HepG2 (cell line): ENCODE results near the gene ZMYND12. TPM values are rescaled to one million over a fixed set of nuclear protein-coding genes. Genes with fewer than 3 reads are reported as not detected.

Experiments
- ATAC-seq: fragments of 200-7000 bp; cut with Tn5 transposase; 3 replicates; pipeline ENCODE4 v1.9.1; 2020; ENCODE audit warnings: mild to moderate bottlenecking, moderate library complexity
- BruUV-seq: library from RNA; stranded (reverse); fragments of 400-500 nt; replicated peaks from 2 replicates; lab custom pipeline; 2021; lab: Mats Ljungman, UMichigan
- CTCF ChIA-PET: fragments of 300-600 bp; formaldehyde crosslinking; extraction: SDS; loops from one replicate; lab custom pipeline; 2021; ENCODE audit warnings: low total read pairs, inconsistent platforms, low intra/inter-chr PET ratio; lab: Yijun Ruan, JAX
- POLR2A ChIA-PET: fragments of 350-600 bp; sonication (Branson Sonifier 250); formaldehyde crosslinking; loops from one replicate; lab custom pipeline; 2020; ENCODE audit warnings: antibody characterized with exemption, inconsistent platforms; lab: Yijun Ruan, JAX
- DNase-seq: peaks from one replicate; pipeline ENCODE4 v3.0.0-alpha.2; 2015; ENCODE audit warnings: low spot score
- FAIRE-seq: peaks from 3 replicates; lab custom pipeline; 2011; peaks lifted over from hg19 to GRCh38; lab: Jason Lieb, UNC
- H2AFZ ChIP-seq: one replicate; pipeline ENCODE4 v1.6.1; 2011; ENCODE audit warnings: low read length, inconsistent platforms
- H3K27ac ChIP-seq: fragments of 300-600 bp; 3 replicates; pipeline ENCODE4 v1.8.0; 2011; ENCODE audit warnings: mixed run types, mild to moderate bottlenecking, mixed read lengths, low read length, inconsistent platforms; ENCODE audit not compliant: insufficient read depth; ENCODE audit errors: extremely low read length
- H3K27me3 ChIP-seq, 2 experiments: fragments of 200-600 bp in 1 of 2; 2 replicates in 1 of 2; 3 replicates in 1 of 2; pipeline versions ENCODE4 v1.6.0 to v1.8.0; 2011; ENCODE audit warnings: low read length in 2 of 2, mild to moderate bottlenecking in 2 of 2, moderate library complexity in 2 of 2, inconsistent platforms in 1 of 2; ENCODE audit not compliant: insufficient read depth in 2 of 2, control insufficient read depth in 1 of 2
- H3K36me3 ChIP-seq, 2 experiments: fragments of 200-600 bp in 1 of 2; replicated peaks in 1 of 2; 2 replicates in 1 of 2; 3 replicates in 1 of 2; pipeline versions ENCODE4 v1.5.1 to v1.8.0; 2011; ENCODE audit warnings: low read length in 2 of 2, inconsistent platforms in 1 of 2; ENCODE audit not compliant: insufficient read depth in 2 of 2, control insufficient read depth in 1 of 2
- H3K4me1 ChIP-seq: 2 replicates; pipeline ENCODE4 v1.5.1; 2012; ENCODE audit warnings: low read length, inconsistent platforms; ENCODE audit not compliant: insufficient read depth
- H3K4me2 ChIP-seq: 2 replicates; pipeline ENCODE4 v1.6.0; 2011; ENCODE audit warnings: low read depth, low read length, inconsistent platforms
- H3K4me3 ChIP-seq, 3 experiments: fragments of 200-600 bp in 1 of 3; sonication (generic), shearing (Covaris generic) in 1 of 3; replicated peaks in 1 of 3; 2 replicates each; pipeline ENCODE4 v1.5.1; 2011 to 2016; ENCODE audit warnings: low read length in 3 of 3, inconsistent platforms in 2 of 3, low read depth in 2 of 3, mild to moderate bottlenecking in 2 of 3, control low read depth in 1 of 3, mixed read lengths in 1 of 3; ENCODE audit not compliant: insufficient read depth in 1 of 3
- H3K79me2 ChIP-seq: one replicate; pipeline ENCODE4 v1.6.1; 2011; ENCODE audit warnings: low read length, inconsistent platforms; ENCODE audit not compliant: insufficient read depth
- H3K9ac ChIP-seq: 2 replicates; pipeline ENCODE4 v1.6.0; 2011; ENCODE audit warnings: mild to moderate bottlenecking, low read depth, low read length, inconsistent platforms; ENCODE audit not compliant: insufficient read depth
- H3K9me3 ChIP-seq: 2 replicates; pipeline ENCODE4 v1.5.1; 2012; ENCODE audit warnings: mild to moderate bottlenecking, low read length
- H4K20me1 ChIP-seq: 2 replicates; pipeline ENCODE4 v1.6.0; 2011; ENCODE audit warnings: inconsistent platforms, mild to moderate bottlenecking, low read length, moderate library complexity; ENCODE audit not compliant: insufficient read depth
- CHD2 ChIP-seq: IDR thresholded peaks from 2 replicates; pipeline ENCODE4 v1.6.1; 2011; ENCODE audit warnings: low read depth, low read length, improper control_type of control experiment
- CREB1 ChIP-seq, 2 experiments: fragments of 450-650 bp in 1 of 2; IDR thresholded peaks; 2 replicates each; pipeline ENCODE4 v1.6.1; 2016 to 2017; ENCODE audit warnings: control low read depth in 1 of 2, mild to moderate bottlenecking in 1 of 2, missing compliant biosample characterization in 1 of 2, missing genetic modification characterization in 1 of 2
- GTF3A ChIP-seq: sonication (generic); formaldehyde crosslinking; conservative IDR thresholded peaks from 2 replicates; pipeline ENCODE4 v1.4.0; 2020; ENCODE audit warnings: mild to moderate bottlenecking, missing genetic modification reagents
- JUND ChIP-seq: sonication (generic); formaldehyde crosslinking; IDR thresholded peaks from 2 replicates; pipeline ENCODE4 v1.8.0; 2022; ENCODE audit warnings: mild to moderate bottlenecking, missing genetic modification reagents
- MATR3 ChIP-seq: sonication (generic); formaldehyde crosslinking; IDR thresholded peaks from 2 replicates; pipeline ENCODE4 v1.4.0; 2020; ENCODE audit warnings: missing genetic modification reagents
- MAZ ChIP-seq, 2 experiments: sonication (generic) in 1 of 2; formaldehyde crosslinking in 1 of 2; IDR thresholded peaks; 2 replicates each; pipeline versions ENCODE4 v1.5.0 to v1.6.1; 2012 to 2020; ENCODE audit warnings: low read depth in 2 of 2, mild to moderate bottlenecking in 2 of 2, borderline replicate concordance in 1 of 2, improper control_type of control experiment in 1 of 2, low read length in 1 of 2, missing genetic modification reagents in 1 of 2, moderate library complexity in 1 of 2
- ZBTB20 ChIP-seq: sonication (generic); formaldehyde crosslinking; IDR thresholded peaks from 2 replicates; pipeline ENCODE4 v1.8.1; 2023; ENCODE audit warnings: missing genetic modification reagents, low read depth, mild to moderate bottlenecking, borderline replicate concordance
- ZBTB43 ChIP-seq: sonication (generic); formaldehyde crosslinking; conservative IDR thresholded peaks from 2 replicates; pipeline ENCODE4 v1.4.0; 2020; ENCODE audit warnings: missing genetic modification reagents
- ZMAT3 ChIP-seq: sonication (generic); formaldehyde crosslinking; conservative IDR thresholded peaks from 2 replicates; pipeline ENCODE4 v1.7.0; 2021; ENCODE audit warnings: missing genetic modification reagents
- ZNF382 ChIP-seq: sonication (generic); formaldehyde crosslinking; IDR thresholded peaks from 2 replicates; pipeline ENCODE4 v1.5.0; 2020; ENCODE audit warnings: missing genetic modification reagents, mild to moderate bottlenecking, borderline replicate concordance
- ZNF549 ChIP-seq: sonication (generic); formaldehyde crosslinking; IDR thresholded peaks from 2 replicates; pipeline ENCODE4 v1.5.0; 2020; ENCODE audit warnings: missing genetic modification reagents
- WGBS: methylation state at CpG from one replicate; pipeline ENCODE4 v1.1.6; 2017; ENCODE audit warnings: low lambda C conversion rate; 5-methylcytosine and 5-hydroxymethylcytosine counted together
- in situ Hi-C: cut with HindIII; loops from 2 replicates; pipeline ENCODE4 v1.10.0; 2017; ENCODE audit warnings: low pct_unique_long_range_greater_than_20kb; ENCODE audit not compliant: extremely low pct_ligation_motif_present
- intact Hi-C: fragments of 100-400 bp; cut with micrococcal nuclease; formaldehyde crosslinking; loops from one replicate; pipeline ENCODE4 v1.10.0; 2022; ENCODE audit not compliant: unreplicated experiment
- polyA plus RNA-seq, 8 experiments: library from polyadenylated mRNA; depleted of rRNA in 3 of 8; stranded (reverse) in 7 of 8; unstranded in 1 of 8; fragments of >200 nt; fragmentation: Illumina TruSeq in 4 of 8; extraction: Trizol in 4 of 8; gene quantifications; 2 replicates each; pipeline versions ENCODE4 v1.2.1 to v1.2.3, GENCODE V29; 2011 to 2016; ENCODE audit warnings: low read depth in 4 of 8, missing spikeins in 1 of 8, mixed read lengths in 1 of 8; ENCODE audit not compliant: insufficient read depth in 1 of 8
- total RNA-seq, 5 experiments: library from RNA; depleted of rRNA; stranded (reverse); fragments of >200 nt; fragmentation: Illumina TruSeq; extraction: Trizol; gene quantifications; 2 replicates each; pipeline ENCODE4 v1.2.3, GENCODE V29; 2016; ENCODE audit warnings: low read depth in 1 of 5

Gene ZMYND12
- total and polyA plus RNA-seq, 2 of the 13 experiments (the other 11 are each of a cell fraction or from before 2014, with no cell fraction given) = 0.13 to 0.71 TPM

GRCh38 chr1:42392255-42392654 lies 63.6 kb downstream of the ZMYND12 start:
- WGBS = 33% methylated on average over 2 of the region's 2 CpGs
- FAIRE-seq (no peak), ATAC-seq (no peak), DNase-seq (no peak)
- Histone ChIP-seq H3K36me3 (no peaks in the 10 kb centered on the region), H3K4me1 (no peaks in the 10 kb centered on the region), H3K9ac (no peak overlapping the region), H3K4me3 (no peak overlapping the region), H3K27ac (no peak overlapping the region), H3K9me3 (no peaks in the 10 kb centered on the region), H3K4me2 (no peak overlapping the region), H2AFZ (no peak overlapping the region), H3K79me2 (no peaks in the 10 kb centered on the region), H4K20me1 (no peaks in the 10 kb centered on the region), H3K27me3 (no peaks in the 10 kb centered on the region)
- CTCF ChIA-PET = no interaction called here
- in situ Hi-C loops (no loop called here), intact Hi-C loops (no loop called here)
- POLR2A ChIA-PET = no interaction called here
- BruUV-seq = no TSS peak
- TF ChIP-seq ZMAT3 (CRISPR knock-in tag) = no peak
- TF ChIP-seq CHD2 = no peak
- TF ChIP-seq ZNF382 (CRISPR knock-in tag) = no peak
- TF ChIP-seq MATR3 (CRISPR knock-in tag) = no peak
- TF ChIP-seq JUND (CRISPR knock-in tag) = no peak
- no peak for TF ChIP-seq CREB1 (IDR thresholded peaks at IDR 0.05)
- no peak for TF ChIP-seq CREB1 (CRISPR knock-in tag; IDR thresholded peaks at IDR 0.05)
- TF ChIP-seq GTF3A = no peak
- TF ChIP-seq ZBTB43 (CRISPR knock-in tag) = no peak
- no peak for TF ChIP-seq MAZ (IDR thresholded peaks at IDR 0.05; ENCODE audit: borderline replicate concordance, low read depth, low read length)
- TF ChIP-seq MAZ (CRISPR knock-in tag; IDR thresholded peaks at IDR 0.05; ENCODE audit: low read depth) = no peak
- TF ChIP-seq ZBTB20 = no peak
- no peak for TF ChIP-seq ZNF549 (CRISPR knock-in tag)
